ENCODE data around the gene FAH.
"Not testable (repeated sequence)": the region's sequence is repeated elsewhere in the genome, so short reads cannot be mapped to it uniquely, and the experiment has no call there.

Gene FAH

DNA sequence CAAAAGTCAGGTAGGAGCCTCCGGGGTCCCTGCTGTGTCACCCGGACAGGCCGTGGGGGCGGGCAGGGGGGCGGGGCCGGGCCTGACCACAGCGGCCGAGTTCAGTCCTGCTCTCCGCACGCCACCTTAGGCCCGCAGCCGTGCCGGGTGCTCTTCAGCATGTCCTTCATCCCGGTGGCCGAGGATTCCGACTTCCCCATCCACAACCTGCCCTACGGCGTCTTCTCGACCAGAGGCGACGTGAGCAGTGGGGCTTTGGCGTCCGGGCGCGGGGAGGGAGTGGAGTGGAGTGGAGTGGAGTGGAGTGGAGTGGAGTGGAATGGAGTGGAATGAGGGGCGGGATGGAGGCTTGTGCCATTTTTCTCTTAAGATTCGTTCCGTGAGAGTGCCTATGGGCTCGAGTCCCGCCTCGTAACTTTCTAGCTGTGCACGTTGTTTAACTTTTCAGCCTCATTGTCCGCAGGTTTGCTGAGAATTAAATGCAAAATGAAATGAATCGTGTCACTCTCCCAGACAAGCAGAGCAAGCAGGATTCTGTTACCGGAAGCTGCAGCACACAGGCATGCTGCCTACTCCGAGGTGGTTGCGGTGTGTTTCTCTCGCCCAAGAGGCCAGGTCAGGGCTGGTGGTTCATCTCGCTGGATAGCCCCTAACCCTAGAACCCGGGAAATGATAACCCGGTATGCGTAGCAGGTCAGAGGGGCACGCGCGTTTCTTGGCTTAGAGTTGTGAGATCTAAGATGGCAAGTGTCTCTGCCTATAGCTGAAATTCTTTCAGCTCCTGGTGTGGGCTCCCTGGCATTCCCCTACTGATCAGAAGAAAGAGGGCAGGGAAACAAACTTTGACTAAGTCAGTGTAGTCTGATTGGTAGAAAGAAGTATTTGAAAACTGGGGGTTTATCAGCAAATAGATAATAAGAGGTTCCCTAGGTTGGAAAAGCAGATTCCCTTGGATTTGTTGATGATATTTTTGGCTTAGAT, at the start of gene FAH:
TSS of gene FAH (plus strand) at position 104 of the 981 bp plus-strand sequence. CDS start at position 160, 56 bp downstream.
- peak; percentile 23 for DNase-seq (ENCODE audit: low spot score)

DNA sequence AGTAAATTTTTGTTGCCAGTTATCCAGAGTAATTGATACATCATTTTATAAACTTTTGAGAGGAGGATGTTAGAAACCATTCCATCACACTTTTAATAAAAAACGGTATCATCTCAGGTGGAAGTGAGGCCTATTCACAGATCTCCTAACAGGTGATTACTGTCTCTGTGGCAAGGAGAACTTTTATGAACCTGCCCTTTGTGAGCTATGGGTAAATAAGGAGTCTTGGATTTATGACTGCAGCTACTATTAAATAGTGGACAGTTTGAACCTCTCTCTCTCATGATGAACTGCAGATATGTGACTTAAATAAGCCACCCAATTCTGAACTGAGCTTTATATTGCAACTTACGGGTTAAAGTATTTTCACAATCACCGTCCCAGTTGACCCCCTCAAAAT, 47.6 kb upstream of the FAH start:
- DNase-seq (ENCODE audit: low spot score) = no peak

DNA sequence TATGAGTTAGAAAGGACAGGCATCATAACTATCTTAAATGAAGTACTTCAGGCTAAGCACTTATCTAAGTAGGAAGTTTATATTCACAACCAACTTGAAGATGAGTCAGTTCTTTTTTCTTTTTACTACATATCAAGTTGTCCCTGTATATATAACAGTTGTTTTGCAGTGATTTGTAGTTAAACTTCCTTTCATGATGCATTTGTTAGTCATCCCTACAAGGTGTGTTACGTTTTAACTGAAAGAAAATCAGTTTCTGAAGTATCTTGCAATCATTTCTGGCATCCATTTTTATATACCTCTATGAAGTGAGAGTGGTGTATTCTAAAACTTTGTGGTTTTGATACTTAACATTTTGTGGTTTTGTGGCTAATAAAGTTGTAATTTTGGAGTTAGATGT, 47.2 kb upstream of the FAH start:
- DNase-seq (ENCODE audit: low spot score) = peak; percentile 28

DNA sequence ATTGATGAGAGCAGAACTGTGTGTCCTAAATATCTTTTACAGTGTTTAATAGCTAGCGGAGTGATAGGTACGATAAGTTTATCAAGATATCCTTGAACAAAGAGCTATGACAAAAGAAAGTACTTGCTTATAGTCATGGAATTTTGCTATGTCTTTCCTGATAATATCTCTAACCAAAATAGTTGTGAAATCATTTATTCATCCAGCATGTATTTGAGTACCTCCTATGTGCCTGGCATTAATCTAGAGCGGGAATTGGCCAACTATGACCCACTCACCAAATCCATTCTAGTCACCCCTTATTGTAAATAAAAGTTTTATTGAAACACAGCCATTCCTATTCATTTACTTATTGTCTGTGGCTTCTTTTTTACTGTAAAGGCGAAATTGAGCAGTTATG, 46.7 kb upstream of the FAH start:
- DNase-seq (ENCODE audit: low spot score) = no peak

DNA sequence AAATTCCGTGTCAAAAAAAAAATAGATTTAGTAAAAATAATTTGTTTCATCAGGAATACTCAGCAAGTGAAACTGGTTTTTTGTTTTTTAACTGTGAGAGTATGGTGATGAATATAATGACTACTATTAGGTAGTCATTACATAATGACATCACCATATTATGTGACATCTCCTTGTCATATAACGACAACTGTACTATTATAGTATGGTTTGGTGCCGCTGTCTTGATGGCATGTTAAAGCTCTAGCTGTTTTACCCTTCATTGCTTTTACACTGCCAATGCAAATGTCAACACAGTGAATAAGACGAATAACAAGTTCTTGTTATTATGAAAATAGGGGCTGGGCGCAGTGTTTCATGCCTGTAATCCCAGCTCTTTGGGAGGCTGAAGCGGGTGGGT, 45.6 kb upstream of the FAH start:
- no peak for DNase-seq (ENCODE audit: low spot score)

DNA sequence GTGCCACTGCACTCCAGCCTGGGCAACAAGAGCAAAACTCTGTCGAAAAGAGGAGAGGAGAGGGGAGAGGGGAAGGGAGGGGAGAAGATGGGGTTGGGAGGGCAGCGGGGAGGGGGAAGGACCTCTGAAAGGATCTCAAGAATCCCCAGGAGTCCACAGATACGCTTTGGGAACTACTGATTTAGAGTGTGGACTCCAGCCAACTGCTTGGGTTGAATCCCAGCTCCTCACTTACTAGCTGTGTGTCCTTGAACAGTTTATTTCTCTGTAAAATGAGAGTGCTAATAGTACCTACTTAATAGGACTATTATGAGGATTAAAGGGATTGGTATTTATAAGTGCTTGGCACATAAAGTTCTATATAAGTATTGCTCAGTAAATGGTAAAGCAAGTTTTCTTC, 45.0 kb upstream of the FAH start:
- DNase-seq (ENCODE audit: low spot score) = no peak

DNA sequence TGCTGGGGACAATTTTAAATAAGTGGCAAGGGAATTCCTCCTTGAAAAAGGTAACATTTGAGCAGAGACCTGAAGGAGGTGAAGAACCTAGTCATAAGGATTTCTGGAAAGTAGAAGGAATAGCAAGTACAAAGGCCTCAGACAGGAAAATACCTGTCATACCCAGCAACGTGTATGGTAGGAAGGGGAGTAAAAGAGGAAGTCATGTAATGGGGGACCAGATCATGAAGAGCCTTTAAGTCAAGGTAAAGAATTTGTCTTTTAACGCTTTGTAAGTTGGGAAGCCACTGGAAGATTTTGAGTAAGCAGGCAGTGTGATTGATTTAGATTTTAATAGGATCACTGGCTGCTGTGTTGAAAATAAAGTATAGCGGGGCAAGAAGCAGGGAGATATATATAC, 43.4 kb upstream of the FAH start:
- no peak for DNase-seq (ENCODE audit: low spot score)

DNA sequence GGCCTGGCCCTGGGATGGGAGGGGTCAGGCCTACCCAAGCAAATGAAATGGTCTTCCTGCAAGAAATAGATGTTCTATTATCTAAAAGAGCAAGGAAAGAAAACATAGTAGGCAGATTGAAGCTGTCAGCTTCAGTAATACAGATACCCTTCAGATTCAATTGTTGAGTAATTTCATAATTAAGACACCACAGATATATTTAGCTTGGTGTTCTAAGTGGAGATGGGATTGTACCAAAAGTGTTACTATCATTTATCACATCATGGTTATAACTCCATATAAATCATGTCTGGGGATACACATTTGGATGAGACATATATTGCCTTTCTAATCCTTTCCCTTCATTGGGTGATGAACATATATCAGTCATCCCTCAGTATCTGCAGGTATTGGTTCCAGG, 41.9 kb upstream of the FAH start:
- no peak for DNase-seq (ENCODE audit: low spot score)

DNA sequence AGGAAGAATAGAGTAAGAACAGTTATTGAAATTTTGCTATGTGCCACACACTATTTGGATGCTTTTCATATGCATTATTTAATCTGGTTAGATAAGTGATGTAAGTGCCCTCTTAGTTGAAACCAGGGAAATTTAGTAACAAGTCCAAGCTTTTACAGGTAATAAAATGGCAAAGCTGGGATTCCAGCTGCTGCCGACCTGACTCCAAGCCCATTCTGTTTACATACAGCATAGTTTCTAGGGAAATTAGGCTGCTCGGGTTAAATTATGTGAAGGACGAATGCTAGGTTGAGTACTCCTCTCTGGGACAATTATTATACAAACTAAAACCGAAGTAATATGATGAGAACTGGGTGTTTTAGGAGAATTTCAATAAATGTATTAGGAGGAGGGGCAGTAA, 38.7 kb upstream of the FAH start:
- DNase-seq (ENCODE audit: low spot score) = no peak

DNA sequence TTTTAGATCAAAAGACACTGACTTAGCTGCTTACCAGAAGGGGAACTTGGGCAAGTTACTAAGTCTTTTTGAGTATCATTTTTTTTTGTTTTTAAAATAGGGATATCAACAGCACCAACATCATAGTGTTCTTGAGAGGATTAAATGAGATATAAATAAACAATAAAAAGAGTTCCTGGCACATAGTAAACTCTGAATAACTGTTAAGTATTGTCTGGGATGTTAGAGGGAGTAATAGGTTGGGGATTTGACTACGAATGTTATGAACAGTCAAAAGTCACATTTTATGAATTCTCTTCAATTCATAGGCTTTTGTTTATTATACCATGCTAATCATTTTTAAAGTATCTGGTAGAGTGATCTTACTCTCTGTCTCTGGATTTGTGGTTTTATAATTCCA, 37.8 kb upstream of the FAH start:
- DNase-seq (ENCODE audit: low spot score) = no peak

DNA sequence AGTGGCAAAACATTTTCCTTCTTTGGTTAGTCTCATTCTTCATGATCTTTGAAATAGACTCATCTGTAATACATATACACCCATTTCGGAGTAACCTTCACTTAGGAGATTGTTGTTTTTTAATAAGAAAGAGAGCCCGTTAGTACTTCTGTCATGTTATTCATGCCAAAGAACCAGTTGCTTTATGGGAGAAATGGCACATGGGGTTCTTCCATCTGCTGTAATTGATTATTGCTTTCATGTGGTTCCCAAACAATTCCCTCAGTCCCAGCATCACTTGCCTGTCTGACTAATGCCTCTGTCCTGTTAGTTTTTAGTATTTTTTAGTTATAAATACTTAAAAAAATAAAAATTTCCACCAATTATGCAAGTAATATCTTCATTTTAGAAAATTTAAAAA, 33.8 kb upstream of the FAH start:
- no peak for DNase-seq (ENCODE audit: low spot score)

DNA sequence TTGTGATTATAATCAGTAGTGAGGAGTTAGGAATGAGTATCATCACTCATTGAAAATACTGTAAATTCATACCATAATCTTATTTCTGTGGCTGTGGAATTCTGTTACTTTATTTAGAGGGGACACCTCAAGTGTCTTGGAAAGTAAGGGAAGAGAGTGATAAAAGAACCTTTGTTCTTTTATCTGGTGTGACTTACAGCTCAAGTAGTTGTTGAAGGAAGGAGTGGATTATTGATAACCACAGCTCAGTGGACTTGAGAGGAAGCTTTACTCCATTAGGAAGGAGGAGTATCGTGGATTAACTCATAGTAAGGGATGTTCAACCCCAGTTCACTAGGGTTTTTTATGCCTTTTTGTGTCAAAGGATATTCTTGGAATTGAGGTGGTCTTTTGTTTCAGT, 32.2 kb upstream of the FAH start:
- DNase-seq (ENCODE audit: low spot score) = no peak

DNA sequence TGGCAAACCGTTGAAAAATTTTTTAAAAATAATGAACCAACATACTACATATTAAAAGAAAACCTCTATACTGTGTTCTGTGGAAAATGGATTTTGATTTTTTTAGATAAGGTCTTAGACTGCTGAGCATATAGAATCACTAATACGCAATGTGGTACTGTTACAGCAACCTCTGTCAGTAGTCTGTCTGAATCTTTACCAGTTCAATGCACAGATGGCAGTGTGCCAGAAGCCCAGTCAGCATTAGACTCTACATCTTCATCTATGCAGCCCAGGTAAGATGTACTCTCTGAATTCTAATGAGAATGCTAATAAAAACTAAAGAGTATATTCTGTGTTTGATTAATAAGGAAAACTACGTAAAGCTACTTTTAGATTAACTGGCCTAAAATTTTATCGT, 31.3 kb upstream of the FAH start:
- DNase-seq (ENCODE audit: low spot score) = no peak

DNA sequence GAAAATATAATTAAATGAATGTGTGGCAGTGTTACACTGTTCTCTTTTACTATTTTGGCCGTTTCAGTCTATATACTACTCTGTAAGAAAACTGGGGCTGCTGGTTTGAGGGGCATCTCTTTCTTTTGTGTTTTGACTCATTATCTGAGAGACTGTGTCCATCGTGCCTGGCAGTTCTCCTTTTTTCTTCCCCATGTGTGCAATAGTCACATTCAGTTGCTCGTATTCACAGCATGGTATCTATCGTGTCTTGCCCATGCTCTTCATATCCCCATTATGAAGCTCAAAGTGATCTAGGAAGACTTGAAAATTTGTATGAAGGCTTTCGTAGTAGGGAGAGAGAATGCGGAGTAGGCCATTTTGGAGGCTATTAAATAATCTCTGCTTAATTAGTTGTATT, 29.8 kb upstream of the FAH start:
- no peak for DNase-seq (ENCODE audit: low spot score)

DNA sequence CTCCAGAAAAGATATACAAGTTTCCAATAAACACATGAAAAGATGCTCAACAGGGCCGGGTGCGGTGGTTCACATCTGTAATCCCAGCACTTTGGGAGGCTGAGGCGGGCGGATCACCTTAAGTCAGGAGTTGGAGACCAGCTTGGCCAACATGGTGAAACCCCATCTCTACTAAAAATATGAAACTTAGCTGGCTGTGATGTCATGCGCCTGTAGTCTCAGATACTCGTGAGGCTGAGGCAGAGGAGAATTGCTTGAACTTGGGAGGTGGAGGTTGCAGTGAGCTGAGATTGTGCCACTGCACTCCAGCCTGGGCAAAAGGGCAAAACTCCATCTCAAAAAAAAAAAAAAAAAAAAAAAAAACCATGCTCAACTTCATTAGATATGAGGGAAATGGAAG, 25.5 kb upstream of the FAH start:
- not testable (repeated sequence) for DNase-seq (ENCODE audit: low spot score)

DNA sequence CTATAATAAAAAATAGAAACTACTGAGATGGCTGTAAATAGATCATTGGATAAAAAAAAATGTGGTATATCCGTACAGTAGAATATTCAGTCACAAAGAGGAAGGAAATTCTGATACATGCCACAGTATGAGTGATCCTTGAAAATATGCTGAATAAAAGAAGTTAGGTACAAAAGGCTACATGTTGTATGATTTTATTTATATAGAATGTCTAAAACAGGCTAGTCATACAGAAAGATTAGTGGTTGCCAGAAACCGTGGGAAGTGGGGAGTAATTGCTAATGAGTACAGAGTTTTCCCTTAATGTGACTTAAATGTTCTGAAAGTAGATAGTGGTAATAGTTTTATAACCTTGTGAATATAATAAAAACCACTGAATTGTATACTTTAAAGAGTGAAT, 24.9 kb upstream of the FAH start:
- no peak for DNase-seq (ENCODE audit: low spot score)

DNA sequence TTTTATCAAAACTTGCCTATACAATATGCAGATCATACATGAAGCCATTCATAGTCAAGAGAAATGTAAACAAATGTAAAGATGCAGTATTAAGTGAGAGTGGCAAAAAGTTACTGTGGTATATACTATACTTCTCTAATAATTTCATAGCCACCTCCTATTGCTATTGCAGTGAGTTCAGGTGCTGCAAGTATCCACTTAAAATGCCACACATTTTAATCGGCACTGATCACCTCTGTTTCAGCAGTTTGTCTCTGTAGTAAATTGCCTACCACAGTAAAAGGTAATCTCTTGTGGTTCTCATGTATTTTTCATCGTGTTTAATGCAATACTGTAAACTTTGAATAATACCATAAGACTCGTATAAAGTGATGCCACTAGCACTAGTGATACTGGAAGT, 20.4 kb upstream of the FAH start:
- no peak for DNase-seq (ENCODE audit: low spot score)

DNA sequence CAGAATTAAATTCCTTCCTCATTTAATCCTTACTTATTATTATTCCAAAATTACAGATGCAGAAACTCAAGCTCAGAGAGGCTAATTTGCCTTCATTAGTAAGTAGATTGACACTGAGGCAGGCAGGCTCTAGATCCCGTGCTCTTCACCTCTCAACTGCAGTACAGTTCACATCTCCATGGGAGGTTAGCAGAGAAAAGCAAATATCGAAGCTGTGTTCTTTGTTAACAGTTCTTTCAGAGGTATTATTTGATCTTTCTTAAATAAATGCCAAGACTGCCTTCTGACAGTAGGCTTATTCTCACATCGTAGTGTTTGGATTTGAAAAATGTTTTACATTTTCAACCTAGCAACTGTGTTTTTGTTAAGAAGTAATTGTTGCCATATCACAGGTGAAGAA, 15.9 kb upstream of the FAH start:
- DNase-seq (ENCODE audit: low spot score) = no peak

DNA sequence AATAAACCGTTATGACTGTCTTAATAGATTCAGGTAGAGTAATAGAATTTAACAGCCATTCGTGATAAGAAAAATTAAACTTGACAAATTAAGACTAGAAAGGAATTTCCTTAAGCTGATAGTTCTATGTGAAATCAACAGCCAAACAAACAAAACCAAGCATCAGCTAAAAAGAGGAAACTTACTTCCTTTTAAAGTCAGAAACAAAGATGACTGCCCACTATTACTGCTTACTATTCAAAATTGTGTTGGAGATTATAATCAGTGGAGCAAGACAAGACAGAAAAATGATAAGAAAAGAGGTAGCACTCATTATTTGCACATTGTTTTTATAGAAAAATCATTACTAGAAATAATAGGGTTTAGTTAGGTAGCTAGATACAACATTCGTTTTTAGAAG, 13.8 kb upstream of the FAH start:
- no peak for DNase-seq (ENCODE audit: low spot score)

DNA sequence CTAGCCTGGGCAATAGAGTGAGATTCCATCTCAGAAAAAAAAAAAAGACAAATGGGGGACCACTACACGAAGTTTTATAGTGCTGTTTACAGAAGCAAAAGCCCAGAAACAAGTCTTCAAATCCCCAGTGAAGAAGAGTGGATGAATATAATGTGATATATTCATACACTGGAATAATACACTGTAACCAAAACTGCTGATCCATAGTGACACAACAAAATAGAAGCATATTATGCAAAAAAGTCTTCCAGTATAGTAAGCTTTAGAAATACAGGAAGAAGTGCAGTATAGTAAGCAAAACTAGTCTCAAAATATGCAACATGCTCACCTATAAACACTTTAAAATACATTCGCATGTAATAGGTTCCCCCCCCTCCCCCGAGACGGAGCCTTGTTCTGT, 11.9 kb upstream of the FAH start:
- no peak for DNase-seq (ENCODE audit: low spot score)

DNA sequence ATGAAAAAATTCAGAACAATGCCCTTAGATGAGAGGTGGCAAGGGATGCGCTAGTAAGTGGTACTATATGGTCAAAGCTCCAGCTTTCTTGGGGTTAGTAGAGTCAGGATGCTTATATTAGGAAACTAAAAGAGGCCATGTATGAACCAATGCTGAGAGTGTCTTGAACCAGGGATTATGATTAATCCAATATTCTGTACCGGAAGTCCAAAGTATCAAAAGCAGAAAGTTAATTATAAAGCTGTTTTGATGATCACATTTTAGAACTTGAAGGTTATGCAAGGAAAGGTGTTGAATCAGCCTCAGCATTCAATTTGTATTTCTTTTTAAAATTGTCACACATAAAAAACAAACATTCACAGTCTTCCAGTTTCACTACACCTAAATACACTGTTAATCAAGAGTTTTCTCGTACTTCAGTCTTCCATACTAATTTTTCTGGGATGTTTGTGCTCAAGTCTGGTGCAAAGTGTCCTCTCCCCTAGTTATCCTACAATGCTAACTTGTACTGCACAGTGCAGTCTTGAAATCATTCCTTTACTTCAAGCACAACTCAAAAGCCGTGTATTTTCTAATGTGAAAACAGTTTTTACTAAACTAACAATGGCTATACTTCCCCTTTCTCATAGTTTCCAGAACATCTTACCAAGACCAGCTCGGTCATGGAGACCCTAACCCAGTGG, 10.7 kb upstream of the FAH start:
- DNase-seq (ENCODE audit: low spot score) = no peak

DNA sequence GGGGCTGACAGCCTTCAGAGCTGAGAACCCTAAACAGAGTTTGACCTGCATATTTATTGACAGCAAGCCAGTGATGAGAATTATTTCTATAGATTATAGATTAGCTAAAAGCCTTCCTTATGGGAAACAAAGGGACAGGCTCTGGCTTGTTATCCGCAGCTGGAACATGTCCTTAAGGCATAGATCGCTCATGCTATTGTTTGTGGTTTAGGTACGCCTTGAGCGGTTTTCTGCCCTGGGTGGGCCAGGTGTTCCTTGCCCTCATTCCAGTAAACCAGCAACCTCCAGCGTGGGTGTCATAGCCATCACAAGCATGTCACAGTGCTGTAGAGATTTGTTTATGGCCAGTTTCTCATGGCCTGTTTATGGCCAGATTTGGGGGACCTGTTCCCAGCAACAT, 10.2 kb upstream of the FAH start:
- DNase-seq (ENCODE audit: low spot score) = no peak

DNA sequence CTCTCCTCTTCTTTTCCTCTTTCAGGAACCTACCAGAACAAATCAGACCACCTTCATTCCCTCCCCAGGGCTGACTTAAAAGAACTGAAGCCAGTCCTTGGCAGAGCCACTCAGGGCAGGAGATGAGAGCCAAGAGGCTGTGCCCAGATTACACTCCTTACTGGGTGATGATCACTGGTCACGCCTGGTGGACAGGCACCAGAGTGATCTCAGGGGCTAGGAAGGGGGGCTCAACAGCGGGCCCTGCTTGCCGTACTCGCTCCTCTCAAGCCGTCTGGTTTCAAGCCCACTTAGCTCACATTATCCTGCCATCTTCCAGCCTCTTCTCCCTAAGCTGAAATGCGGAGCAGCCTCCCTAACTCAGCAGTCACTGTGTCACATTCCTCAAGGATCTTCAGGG, 1.7 kb upstream of the FAH start:
- no peak for DNase-seq (ENCODE audit: low spot score)

DNA sequence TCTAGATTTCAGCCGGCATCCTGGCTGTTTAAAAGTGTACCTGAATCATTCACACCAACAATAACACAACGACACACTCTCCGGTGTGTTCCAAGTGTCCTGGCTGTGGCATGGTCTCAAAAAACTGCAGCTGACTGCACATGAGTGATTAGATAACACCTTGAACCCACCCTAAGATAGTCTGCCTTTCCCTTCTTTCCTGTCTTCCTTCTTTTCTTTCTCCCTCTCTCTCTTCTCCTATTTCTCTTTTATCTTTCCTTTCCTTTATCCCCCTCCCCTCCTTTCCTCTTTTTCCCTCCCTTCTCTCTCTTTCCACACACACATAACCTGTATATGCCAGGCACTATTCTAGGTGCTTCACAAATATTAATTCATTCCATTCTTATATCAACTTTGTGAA, 1.2 kb upstream of the FAH start:
- DNase-seq (ENCODE audit: low spot score) = no peak
